ENCODE results near the gene UCN2. TPM values are rescaled to one million over a fixed set of nuclear protein-coding genes. Genes with fewer than 3 reads are reported as not detected.

The UCN2 gene
- total and polyA plus RNA-seq, 9 of the 15 experiments (the other 6 are each of a cell fraction or from before 2014, with no cell fraction given), result 0.08 to 0.11 TPM; not detected in 7

DNA sequence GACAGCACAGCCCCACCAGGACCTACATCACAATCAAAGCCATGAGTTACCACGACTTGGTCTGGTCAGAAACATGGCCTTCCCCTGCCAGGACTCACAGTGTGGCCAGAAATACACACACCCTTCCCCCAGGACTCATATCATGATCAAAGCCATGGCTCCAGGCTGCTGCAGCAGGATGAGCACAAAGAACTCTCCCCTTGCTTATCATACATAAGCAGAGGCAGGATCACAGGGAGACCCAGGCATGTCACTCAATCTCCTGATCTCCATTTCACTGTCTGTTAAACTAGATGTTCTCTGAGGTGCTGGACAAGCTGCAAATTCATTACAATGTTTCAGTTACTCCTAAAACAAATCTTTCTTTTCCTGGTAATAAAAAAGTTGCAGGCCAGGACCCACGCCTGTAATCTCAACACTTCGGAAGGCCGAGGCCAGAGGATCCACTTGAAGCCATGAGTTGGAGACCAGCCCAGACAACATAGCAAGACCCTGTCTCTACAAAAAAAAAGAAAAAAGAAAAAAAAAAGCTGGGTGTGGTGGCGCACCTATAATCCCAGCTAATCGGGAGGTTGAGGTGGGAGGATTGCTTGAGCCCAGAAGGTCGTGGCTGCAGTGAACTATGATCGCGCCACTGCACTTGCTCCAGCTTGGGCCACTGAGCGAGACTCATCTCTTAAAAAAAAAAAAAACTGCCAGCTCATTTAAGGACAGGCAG, 8.2 kb downstream of the UCN2 start (continued):
- TF ChIP-seq, protein P1, sequence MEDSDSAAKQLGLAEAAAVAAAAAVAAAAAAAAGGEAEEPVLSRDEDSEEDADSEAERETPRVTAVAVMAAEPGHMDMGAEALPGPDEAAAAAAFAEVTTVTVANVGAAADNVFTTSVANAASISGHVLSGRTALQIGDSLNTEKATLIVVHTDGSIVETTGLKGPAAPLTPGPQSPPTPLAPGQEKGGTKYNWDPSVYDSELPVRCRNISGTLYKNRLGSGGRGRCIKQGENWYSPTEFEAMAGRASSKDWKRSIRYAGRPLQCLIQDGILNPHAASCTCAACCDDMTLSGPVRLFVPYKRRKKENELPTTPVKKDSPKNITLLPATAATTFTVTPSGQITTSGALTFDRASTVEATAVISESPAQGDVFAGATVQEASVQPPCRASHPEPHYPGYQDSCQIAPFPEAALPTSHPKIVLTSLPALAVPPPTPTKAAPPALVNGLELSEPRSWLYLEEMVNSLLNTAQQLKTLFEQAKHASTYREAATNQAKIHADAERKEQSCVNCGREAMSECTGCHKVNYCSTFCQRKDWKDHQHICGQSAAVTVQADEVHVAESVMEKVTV (CRISPR knock-in tag; IDR thresholded peaks at IDR 0.05), result no peak
- TF ChIP-seq PCBP2 (IDR thresholded peaks at IDR 0.05; ENCODE audit: low read depth, low read length, poor library complexity, severe bottlenecking) (no peak), ZNF124 (CRISPR knock-in tag; IDR thresholded peaks at IDR 0.05) (no peak), HDAC3 (IDR thresholded peaks at IDR 0.05; ENCODE audit: borderline replicate concordance, partially characterized antibody) (no peak), ZNF695 (CRISPR knock-in tag; IDR thresholded peaks at IDR 0.05) (no peak), IRF1 (CRISPR knock-in tag; IDR thresholded peaks at IDR 0.05; ENCODE audit: borderline replicate concordance) (no peak), ZNF408 (CRISPR knock-in tag; IDR thresholded peaks at IDR 0.05; ENCODE audit: low read depth) (no peak), ZKSCAN8 (CRISPR knock-in tag; IDR thresholded peaks at IDR 0.05) (no peak), RBM22 (IDR thresholded peaks at IDR 0.05; ENCODE audit: low read depth, low read length, poor library complexity, severe bottlenecking) (no peak), ZNF197 (CRISPR knock-in tag; IDR thresholded peaks at IDR 0.05; ENCODE audit: low read depth) (no peak), PATZ1 (CRISPR knock-in tag; IDR thresholded peaks at IDR 0.05; ENCODE audit: borderline replicate concordance) (no peak), RFX1 (IDR thresholded peaks at IDR 0.05) (no peak), RBM15 (IDR thresholded peaks at IDR 0.05; ENCODE audit: insufficient read depth, low read length) (no peak), HIVEP1 (CRISPR knock-in tag; IDR thresholded peaks at IDR 0.05) (no peak)
- TF ChIP-seq, protein P2, sequence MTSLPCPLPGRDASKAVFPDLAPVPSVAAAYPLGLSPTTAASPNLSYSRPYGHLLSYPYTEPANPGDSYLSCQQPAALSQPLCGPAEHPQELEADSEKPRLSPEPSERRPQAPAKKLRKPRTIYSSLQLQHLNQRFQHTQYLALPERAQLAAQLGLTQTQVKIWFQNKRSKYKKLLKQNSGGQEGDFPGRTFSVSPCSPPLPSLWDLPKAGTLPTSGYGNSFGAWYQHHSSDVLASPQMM (CRISPR knock-in tag; IDR thresholded peaks at IDR 0.05), result no peak
- TF ChIP-seq, protein P3, sequence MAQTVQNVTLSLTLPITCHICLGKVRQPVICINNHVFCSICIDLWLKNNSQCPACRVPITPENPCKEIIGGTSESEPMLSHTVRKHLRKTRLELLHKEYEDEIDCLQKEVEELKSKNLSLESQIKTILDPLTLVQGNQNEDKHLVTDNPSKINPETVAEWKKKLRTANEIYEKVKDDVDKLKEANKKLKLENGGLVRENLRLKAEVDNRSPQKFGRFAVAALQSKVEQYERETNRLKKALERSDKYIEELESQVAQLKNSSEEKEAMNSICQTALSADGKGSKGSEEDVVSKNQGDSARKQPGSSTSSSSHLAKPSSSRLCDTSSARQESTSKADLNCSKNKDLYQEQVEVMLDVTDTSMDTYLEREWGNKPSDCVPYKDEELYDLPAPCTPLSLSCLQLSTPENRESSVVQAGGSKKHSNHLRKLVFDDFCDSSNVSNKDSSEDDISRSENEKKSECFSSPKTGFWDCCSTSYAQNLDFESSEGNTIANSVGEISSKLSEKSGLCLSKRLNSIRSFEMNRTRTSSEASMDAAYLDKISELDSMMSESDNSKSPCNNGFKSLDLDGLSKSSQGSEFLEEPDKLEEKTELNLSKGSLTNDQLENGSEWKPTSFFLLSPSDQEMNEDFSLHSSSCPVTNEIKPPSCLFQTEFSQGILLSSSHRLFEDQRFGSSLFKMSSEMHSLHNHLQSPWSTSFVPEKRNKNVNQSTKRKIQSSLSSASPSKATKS (CRISPR knock-in tag; IDR thresholded peaks at IDR 0.05), result no peak
- TF ChIP-seq, protein P4, sequence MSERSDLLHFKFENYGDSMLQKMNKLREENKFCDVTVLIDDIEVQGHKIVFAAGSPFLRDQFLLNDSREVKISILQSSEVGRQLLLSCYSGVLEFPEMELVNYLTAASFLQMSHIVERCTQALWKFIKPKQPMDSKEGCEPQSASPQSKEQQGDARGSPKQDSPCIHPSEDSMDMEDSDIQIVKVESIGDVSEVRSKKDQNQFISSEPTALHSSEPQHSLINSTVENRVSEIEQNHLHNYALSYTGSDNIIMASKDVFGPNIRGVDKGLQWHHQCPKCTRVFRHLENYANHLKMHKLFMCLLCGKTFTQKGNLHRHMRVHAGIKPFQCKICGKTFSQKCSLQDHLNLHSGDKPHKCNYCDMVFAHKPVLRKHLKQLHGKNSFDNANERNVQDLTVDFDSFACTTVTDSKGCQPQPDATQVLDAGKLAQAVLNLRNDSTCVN (CRISPR knock-in tag; IDR thresholded peaks at IDR 0.05), result no peak

Data from K562 (cell line).